GM13977 (cell line): Measurements from ENCODE around the gene OSBPL3.
"Not testable (repeated sequence)": the region's sequence is repeated elsewhere in the genome, so short reads cannot be mapped to it uniquely, and the experiment has no call there.

Experiments
- DNase-seq: peaks from one replicate; pipeline ENCODE4 v3.0.0; 2012; ENCODE audit warnings: low spot score
- in situ Hi-C: fragments of 300-500 bp; cut with MboI; formaldehyde crosslinking; loops from one replicate; pipeline ENCODE4 v1.12.0; 2022; ENCODE audit warnings: low sequenced_read_pairs, low pct_unique_long_range_greater_than_20kb, mixed read lengths, inconsistent platforms; ENCODE audit not compliant: unreplicated experiment
- TF ChIP-seq, protein P1 (sequence below): IDR thresholded peaks from 2 replicates; pipeline ENCODE4 v1.5.1; 2012; ENCODE audit warnings: mild to moderate bottlenecking, control low read depth; ENCODE audit not compliant: insufficient read depth; ENCODE audit errors: extremely low read depth, missing control alignments

OSBPL3 gene

DNA sequence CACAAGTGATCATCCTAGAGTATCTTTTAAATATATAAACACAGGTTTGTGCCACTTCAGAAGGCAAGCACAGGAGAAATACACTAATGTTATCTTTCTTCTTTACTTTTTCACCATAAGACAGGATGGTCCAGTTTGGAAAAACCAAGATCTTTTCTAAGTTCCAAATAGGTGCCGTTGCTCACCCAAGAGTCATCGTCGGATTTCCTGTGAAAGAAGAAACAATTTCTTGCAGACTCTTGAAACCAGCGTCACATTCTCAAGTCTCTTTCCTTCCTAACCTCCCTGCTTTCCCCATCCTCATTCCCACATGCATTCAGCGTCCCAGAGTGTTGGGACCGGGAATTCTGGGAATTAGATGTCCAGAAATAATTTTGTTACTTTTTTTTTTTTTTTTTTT is 179.9 kb downstream of the OSBPL3 start:
- DNase-seq, result no peak
- in situ Hi-C loops, result loop anchor here (10.0 kb wide), 1 partner anchor 275 kb away; no protein-coding TSS in a partner anchor
- TF ChIP-seq, protein P1, sequence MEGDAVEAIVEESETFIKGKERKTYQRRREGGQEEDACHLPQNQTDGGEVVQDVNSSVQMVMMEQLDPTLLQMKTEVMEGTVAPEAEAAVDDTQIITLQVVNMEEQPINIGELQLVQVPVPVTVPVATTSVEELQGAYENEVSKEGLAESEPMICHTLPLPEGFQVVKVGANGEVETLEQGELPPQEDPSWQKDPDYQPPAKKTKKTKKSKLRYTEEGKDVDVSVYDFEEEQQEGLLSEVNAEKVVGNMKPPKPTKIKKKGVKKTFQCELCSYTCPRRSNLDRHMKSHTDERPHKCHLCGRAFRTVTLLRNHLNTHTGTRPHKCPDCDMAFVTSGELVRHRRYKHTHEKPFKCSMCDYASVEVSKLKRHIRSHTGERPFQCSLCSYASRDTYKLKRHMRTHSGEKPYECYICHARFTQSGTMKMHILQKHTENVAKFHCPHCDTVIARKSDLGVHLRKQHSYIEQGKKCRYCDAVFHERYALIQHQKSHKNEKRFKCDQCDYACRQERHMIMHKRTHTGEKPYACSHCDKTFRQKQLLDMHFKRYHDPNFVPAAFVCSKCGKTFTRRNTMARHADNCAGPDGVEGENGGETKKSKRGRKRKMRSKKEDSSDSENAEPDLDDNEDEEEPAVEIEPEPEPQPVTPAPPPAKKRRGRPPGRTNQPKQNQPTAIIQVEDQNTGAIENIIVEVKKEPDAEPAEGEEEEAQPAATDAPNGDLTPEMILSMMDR, result no peak

DNA sequence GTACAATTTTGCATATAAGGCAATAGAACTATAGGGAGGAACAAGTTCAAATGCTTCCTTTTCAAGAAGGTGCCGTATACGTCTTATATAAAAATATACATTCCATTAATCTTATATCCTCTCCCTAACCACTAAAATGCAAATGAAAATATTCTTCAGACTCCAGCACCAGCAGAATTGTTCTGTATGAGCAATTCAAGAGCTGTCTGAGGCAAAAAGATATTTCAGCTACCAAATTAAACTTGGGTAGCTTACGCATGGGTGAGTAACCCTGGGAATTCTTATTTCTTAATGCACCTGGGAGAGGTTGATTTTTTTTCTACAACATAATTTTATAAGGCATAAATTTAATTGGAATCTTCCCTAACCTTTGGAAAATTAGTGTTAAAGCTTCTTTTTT is 180.5 kb downstream of the OSBPL3 start:
- in situ Hi-C loops, result no loop called here
- no peak for DNase-seq
- TF ChIP-seq, protein P1, result no peak

GRCh38 chr7:24798261-24798660 is 181.7 kb downstream of the OSBPL3 start:
- in situ Hi-C loops, result no loop called here
- TF ChIP-seq, protein P1, result no peak
- DNase-seq, result no peak

- in situ Hi-C loops, result no loop called here
- no peak for DNase-seq
- TF ChIP-seq, protein P1, result no peak
Measured at GRCh38 chr7:24797270-24797669, 182.7 kb downstream of the OSBPL3 start.

GRCh38 chr7:24795407-24795767 is 184.6 kb downstream of the OSBPL3 start:
- in situ Hi-C loops, result no loop called here
- TF ChIP-seq, protein P1, result no peak
- no peak for DNase-seq

DNA sequence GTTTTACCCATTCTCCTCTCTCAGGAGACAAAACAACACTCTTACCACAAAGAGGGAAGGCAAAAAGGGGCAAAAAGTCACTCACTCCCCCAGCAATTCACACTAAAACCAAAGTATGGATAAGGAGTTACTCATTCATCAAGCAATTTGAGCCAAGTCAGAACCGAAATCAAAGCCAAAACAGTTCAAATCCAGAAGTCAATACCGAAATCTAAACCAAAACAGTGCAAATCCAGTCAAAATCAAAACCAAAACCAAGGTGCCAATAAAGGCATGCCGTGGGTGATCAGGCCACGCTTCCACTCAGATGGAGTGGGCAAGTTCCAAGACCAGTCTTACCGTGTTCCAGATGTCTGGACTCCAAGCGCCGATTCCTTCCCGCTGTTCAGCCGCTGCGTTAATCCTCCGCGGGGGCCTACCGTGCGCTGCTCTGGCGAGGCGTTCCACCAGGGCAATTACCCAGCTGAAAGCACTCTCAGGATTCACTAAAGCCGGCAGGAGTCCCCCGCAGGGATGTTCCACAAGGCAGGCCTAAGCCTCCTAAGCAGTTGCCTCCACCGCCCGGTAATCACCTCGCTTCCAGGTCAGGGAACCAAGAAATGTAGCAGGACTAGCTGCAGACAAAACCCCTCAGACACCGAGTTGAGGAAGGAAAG is 185.1 kb downstream of the OSBPL3 start:
- DNase-seq, in situ Hi-C loops: not testable (repeated sequence)

GRCh38 chr7:24793982-24794648 is 185.9 kb downstream of the OSBPL3 start:
- no peak for DNase-seq
- in situ Hi-C loops, result no loop called here
- TF ChIP-seq, protein P1, result no peak
